ENCODE measurements around the gene A4GALT. TPM values are rescaled to one million over a fixed set of nuclear protein-coding genes. Genes with fewer than 3 reads are reported as not detected.

A4GALT gene
- total and polyA plus RNA-seq, 2 donors (not counting 1 experiment from before 2014, with no cell fraction given), result 6.8 to 16.2 TPM

DNA sequence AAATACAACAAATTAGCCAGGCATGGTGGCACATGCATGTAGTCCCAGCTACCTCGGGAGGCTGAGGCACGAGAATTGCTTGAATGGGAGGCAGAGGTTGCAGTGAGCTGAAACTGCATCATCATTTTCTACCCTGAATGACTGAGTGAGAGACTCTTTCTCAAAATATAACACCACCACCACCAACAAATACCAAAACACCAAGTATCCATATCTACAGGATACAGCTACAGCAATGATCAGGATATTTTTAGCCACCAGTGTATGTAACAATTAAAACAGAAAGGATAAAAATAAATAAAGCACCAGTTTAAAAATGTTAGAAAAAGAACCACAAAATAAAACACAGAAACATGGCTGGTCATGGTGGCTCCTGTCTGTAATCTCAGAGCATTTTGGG, 13.2 kb downstream of the A4GALT start:
- no peak overlapping the region for H3K27ac ChIP-seq (ENCODE audit: insufficient read depth, low read length)
- no peak overlapping the region for H3K4me3 ChIP-seq (replicated peaks in 1 of 4; ENCODE audit: control extremely low read depth in 1 of 4, insufficient read depth in 1 of 4, low read depth in 3 of 4, low read length in 4 of 4)
- no peaks in the 10 kb centered on the region for H4K20me1 ChIP-seq (ENCODE audit: control insufficient read depth, extremely low read depth, insufficient read depth, low read length)
- DNase-seq (ENCODE audit: low read depth in 2 of 2), result no peak
- H3K27me3 ChIP-seq (ENCODE audit: control insufficient read depth, insufficient read depth, low read length), result no peaks in the 10 kb centered on the region
- no peak overlapping the region for H2AFZ ChIP-seq (ENCODE audit: low read length)
- no peaks in the 10 kb centered on the region for H3K4me1 ChIP-seq (ENCODE audit: control insufficient read depth, extremely low read depth, insufficient read depth, low read length)
- no peaks in the 10 kb centered on the region for H3K79me2 ChIP-seq (ENCODE audit: control insufficient read depth, insufficient read depth, low read length)
- no peak overlapping the region for H3K9ac ChIP-seq (ENCODE audit: insufficient read depth, low read length)
- H3K36me3 ChIP-seq (ENCODE audit: control insufficient read depth, insufficient read depth, low read length), result no peaks in the 10 kb centered on the region
- no peak for TF ChIP-seq EZH2 (IDR thresholded peaks at IDR 0.05; ENCODE audit: low read length, missing control alignments)
- TF ChIP-seq, protein P1, sequence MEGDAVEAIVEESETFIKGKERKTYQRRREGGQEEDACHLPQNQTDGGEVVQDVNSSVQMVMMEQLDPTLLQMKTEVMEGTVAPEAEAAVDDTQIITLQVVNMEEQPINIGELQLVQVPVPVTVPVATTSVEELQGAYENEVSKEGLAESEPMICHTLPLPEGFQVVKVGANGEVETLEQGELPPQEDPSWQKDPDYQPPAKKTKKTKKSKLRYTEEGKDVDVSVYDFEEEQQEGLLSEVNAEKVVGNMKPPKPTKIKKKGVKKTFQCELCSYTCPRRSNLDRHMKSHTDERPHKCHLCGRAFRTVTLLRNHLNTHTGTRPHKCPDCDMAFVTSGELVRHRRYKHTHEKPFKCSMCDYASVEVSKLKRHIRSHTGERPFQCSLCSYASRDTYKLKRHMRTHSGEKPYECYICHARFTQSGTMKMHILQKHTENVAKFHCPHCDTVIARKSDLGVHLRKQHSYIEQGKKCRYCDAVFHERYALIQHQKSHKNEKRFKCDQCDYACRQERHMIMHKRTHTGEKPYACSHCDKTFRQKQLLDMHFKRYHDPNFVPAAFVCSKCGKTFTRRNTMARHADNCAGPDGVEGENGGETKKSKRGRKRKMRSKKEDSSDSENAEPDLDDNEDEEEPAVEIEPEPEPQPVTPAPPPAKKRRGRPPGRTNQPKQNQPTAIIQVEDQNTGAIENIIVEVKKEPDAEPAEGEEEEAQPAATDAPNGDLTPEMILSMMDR (conservative IDR thresholded peaks at IDR 0.05 in 1 of 2, IDR thresholded peaks at IDR 0.05 in 1 of 2; ENCODE audit: low read depth in 1 of 2, low read length in 2 of 2), result no peak
- H3K4me2 ChIP-seq (ENCODE audit: extremely low read depth, insufficient read depth, low read length), result no peak overlapping the region
- H3K9me3 ChIP-seq (ENCODE audit: control insufficient read depth, insufficient read depth, low read depth, low read length), result no peaks in the 10 kb centered on the region

DNA sequence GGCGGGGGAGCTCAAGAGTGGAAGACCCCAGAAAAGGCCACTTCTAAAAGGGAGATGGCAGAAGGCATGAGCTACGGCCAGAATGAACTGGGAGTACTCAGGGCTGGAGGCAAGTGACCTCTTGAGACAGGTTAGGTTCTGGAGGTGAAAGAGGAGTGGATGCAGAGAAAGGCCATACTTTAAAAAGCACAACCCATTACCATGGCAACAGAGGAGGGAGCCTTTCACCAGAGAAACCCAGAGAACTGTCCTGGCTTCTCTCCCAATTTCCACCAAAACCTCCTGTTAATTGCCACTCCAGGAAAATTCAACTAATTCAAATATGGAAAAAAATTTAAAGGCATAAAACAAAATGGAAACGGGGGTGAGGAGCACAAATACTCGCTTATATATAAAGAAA, 15.8 kb downstream of the A4GALT start:
- TF ChIP-seq EZH2 (IDR thresholded peaks at IDR 0.05; ENCODE audit: low read length, missing control alignments), result no peak
- TF ChIP-seq, protein P1 (conservative IDR thresholded peaks at IDR 0.05 in 1 of 2, IDR thresholded peaks at IDR 0.05 in 1 of 2; ENCODE audit: low read depth in 1 of 2, low read length in 2 of 2), result no peak
- no peak overlapping the region for H3K9ac ChIP-seq (ENCODE audit: insufficient read depth, low read length)
- no peaks in the 10 kb centered on the region for H3K36me3 ChIP-seq (ENCODE audit: control insufficient read depth, insufficient read depth, low read length)
- no peak overlapping the region for H3K27ac ChIP-seq (ENCODE audit: insufficient read depth, low read length)
- no peak overlapping the region for H3K4me2 ChIP-seq (ENCODE audit: extremely low read depth, insufficient read depth, low read length)
- no peaks in the 10 kb centered on the region for H3K79me2 ChIP-seq (ENCODE audit: control insufficient read depth, insufficient read depth, low read length)
- H3K4me3 ChIP-seq (replicated peaks in 1 of 4; ENCODE audit: control extremely low read depth in 1 of 4, insufficient read depth in 1 of 4, low read depth in 3 of 4, low read length in 4 of 4), result no peak overlapping the region
- H3K4me1 ChIP-seq (ENCODE audit: control insufficient read depth, extremely low read depth, insufficient read depth, low read length), result no peaks in the 10 kb centered on the region
- H4K20me1 ChIP-seq (ENCODE audit: control insufficient read depth, extremely low read depth, insufficient read depth, low read length), result no peaks in the 10 kb centered on the region
- H3K27me3 ChIP-seq (ENCODE audit: control insufficient read depth, insufficient read depth, low read length), result no peaks in the 10 kb centered on the region
- no peak for DNase-seq (ENCODE audit: low read depth in 2 of 2)
- H2AFZ ChIP-seq (ENCODE audit: low read length), result no peak overlapping the region
- no peaks in the 10 kb centered on the region for H3K9me3 ChIP-seq (ENCODE audit: control insufficient read depth, insufficient read depth, low read depth, low read length)

DNA sequence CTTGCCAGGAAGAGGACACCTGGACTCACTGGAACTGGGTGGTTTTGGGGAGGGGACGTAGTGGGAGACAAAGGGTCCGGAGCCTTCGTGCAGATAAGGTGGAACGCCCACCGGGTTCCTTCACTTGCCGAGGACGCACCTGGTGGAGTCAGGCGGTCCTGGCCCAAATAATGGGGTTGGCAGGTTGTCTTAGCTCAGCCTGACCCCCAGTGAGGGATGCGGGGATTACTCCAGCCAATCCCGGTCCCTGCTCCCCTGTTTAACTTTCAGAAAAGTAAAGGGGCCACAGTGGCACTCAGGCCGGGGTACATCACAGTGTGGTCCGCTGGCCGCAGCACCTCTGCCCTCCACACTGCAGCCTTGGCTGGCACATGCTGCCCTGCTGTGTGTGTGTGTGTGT, 18.0 kb downstream of the A4GALT start:
- H3K4me2 ChIP-seq (ENCODE audit: extremely low read depth, insufficient read depth, low read length), result no peak overlapping the region
- no peak overlapping the region for H3K9ac ChIP-seq (ENCODE audit: insufficient read depth, low read length)
- H3K9me3 ChIP-seq (ENCODE audit: control insufficient read depth, insufficient read depth, low read depth, low read length), result no peaks in the 10 kb centered on the region
- no peak overlapping the region for H2AFZ ChIP-seq (ENCODE audit: low read length)
- no peaks in the 10 kb centered on the region for H3K27me3 ChIP-seq (ENCODE audit: control insufficient read depth, insufficient read depth, low read length)
- no peaks in the 10 kb centered on the region for H4K20me1 ChIP-seq (ENCODE audit: control insufficient read depth, extremely low read depth, insufficient read depth, low read length)
- no peaks in the 10 kb centered on the region for H3K79me2 ChIP-seq (ENCODE audit: control insufficient read depth, insufficient read depth, low read length)
- H3K27ac ChIP-seq (ENCODE audit: insufficient read depth, low read length), result no peak overlapping the region
- peaks cover 4% of the 10 kb centered on the region for H3K4me1 ChIP-seq (ENCODE audit: control insufficient read depth, extremely low read depth, insufficient read depth, low read length)
- H3K36me3 ChIP-seq (ENCODE audit: control insufficient read depth, insufficient read depth, low read length), result no peaks in the 10 kb centered on the region
- TF ChIP-seq, protein P1 (conservative IDR thresholded peaks at IDR 0.05 in 1 of 2, IDR thresholded peaks at IDR 0.05 in 1 of 2; ENCODE audit: low read depth in 1 of 2, low read length in 2 of 2), result no peak
- TF ChIP-seq EZH2 (IDR thresholded peaks at IDR 0.05; ENCODE audit: low read length, missing control alignments), result no peak
- DNase-seq (ENCODE audit: low read depth in 2 of 2), result no peak
- no peak overlapping the region for H3K4me3 ChIP-seq (replicated peaks in 1 of 4; ENCODE audit: control extremely low read depth in 1 of 4, insufficient read depth in 1 of 4, low read depth in 3 of 4, low read length in 4 of 4)

Data from fibroblast of lung (primary cell).